ENCODE measurements around the gene KIF25.
A peak's percentile ranks its signal among the peaks of the same experiment; 100 is the strongest.

KIF25 gene, protein sequence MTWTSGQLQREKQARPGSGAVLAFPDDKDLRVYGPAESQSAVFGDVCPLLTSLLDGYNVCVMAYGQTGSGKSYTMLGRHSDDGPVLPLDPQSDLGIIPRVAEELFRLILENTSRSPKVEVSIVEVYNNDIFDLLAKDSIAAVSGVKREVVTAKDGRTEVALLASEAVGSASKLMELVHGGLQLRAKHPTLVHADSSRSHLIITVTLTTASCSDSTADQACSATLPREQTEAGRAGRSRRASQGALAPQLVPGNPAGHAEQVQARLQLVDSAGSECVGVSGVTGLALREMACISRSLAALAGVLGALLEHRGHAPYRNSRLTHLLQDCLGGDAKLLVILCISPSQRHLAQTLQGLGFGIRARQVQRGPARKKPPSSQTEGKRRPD

DNA sequence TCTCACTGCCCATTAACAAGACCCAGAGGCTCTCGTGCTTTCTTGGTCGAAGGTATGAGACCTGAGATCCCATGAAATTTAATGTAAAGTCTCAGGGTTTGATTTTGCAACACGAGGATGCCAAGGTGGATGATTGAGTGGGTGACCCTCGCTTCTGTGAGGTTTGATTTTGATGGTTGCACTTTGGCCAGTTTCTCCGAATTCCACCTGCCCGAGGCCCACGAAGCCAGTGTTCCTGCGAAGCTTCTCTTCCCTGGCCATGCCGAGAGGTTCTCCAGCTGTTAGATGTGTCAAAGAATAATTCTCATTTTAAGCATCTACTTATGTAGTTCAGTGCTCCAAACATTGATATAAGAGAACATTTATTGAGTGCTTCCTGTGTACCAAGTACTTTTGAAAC lies at the start of gene KIF25:
Gene KIF25 (plus strand): TSS at position 30 of the 400 bp plus-strand sequence. CDS start 31,915 bp downstream, outside the sequence.
- DNase-seq (ENCODE audit: low spot score) = no peak

DNA sequence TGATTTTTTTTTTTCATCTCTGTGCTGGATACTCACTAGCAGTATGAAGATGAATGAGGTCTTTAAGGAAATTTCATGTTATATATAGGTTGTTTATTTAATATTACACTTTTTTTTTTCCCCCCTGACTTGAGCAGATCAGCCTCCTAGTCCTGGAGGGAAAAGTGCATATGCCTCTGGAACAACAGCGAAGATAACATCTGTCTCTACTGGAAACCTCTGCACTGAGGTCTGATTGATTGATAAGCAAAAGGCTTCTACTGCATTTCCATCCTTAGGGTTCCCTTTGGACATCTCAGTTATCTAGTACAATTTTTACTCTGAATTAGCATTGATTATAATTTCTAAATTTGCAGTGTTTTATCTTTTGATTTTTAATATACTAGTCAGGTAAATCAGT lies 49.8 kb upstream of the KIF25 start:
- DNase-seq (ENCODE audit: low spot score) = no peak

DNA sequence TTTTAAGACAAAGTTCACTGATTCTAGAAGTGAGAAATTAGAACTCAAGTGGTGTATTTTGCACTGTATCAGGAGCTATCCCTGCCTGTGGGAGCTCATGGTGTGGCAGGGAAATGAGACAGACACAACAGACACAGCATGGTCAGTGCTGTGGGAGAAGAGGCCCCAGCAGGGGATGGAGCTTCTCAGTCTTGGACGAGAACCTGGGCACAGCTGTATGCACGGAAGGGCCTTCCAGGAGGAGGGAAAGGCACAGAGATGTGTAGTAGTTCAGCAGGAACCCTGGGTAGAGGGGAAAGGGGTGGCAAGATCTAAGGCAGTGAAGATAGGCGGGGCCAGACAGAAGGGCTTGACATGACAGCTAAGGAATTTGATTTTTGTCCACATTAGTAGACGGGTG lies 48.8 kb upstream of the KIF25 start:
- DNase-seq (ENCODE audit: low spot score) = no peak

DNA sequence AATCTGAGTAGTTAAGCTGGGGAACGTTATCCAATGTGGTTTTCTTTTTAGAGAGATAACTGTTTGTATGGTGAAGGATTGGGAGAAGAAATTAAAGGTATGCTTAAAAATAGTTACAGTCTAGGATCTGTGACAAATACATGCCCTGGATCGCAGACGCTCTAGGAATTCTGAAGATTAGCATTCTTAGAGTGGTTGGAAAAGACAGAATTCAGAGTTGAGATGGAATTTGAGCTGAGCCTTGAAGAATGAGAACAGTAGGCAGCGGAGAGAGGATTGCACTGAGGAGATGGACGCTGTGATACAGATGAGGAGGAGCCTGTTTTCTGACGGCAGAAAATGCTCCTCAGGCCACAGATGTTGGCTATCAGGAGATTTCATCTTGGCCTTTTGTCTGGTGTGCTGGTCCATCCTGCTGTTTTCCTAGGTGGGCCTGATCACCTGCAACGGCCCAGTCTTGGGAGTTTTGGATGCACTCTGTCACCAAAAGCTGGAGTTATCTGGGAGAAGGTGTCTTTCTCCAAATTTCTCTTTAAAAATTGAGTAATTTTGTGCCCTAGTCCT lies 48.3 kb upstream of the KIF25 start:
- DNase-seq (ENCODE audit: low spot score) = no peak

DNA sequence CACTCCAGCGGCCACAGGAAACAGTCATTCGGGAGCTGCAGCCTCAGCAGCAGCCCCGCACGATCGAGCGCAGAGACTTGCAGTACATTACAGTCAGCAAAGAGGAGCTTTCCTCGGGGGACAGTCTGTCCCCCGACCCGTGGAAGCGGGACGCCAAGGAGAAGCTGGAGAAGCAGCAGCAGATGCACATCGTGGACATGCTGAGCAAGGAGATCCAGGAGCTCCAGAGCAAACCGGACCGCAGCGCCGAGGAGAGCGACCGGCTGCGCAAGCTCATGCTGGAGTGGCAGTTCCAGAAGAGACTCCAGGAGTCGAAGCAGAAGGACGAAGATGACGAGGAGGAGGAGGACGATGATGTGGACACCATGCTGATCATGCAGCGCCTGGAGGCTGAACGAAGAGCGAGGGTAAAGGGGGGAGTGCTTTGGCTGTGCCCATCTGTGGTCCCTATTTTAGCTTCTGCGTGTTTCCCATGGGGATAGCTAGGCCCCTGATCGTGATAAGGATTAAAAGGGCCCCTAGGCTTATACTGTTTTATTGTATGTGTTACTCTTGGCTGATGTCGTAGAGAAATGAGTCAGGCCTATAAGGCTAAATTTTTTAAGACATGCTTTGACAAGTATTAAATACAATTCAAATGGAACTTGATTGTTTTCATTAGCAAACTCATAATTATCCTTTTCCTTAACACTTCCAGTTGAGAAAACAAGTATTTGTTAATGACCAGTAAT lies 45.5 kb upstream of the KIF25 start:
- DNase-seq (ENCODE audit: low spot score) = peak; percentile 18

DNA sequence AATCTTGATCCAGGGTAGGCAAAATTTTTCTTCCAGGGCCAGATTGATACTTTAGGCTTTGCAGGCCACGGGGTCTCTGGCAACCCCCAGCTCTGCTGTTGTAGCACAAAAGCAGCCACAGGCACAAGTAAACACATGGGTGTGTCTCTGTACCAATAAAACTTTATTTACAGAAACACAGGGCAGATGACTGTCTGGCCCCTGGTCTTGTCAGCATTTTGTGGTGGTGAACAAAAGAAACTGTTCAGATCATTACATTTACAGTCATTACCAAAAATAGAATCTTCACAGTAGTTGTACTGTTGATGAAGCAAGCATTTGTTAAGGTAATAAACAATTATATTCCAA lies 45.0 kb upstream of the KIF25 start:
- no peak for DNase-seq (ENCODE audit: low spot score)

DNA sequence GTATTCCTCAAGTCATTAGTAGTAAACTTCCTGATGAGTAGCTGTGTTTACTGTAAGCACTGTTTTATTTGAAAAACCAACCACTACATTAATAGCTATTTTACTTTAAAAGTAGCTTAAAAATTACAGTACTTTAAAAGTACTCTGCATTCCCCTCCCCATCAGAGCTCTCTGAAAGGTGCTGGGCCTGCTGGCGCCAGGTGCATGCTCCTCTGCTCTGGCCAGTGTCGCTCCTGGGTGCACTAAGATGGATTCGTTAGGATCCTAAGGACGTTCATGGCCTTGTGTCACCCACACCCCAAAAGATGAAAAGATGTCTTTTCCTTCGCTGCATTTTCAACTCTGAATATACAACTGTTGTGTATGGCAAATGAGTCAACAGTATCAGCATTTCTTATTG lies 43.9 kb upstream of the KIF25 start:
- DNase-seq (ENCODE audit: low spot score) = no peak

DNA sequence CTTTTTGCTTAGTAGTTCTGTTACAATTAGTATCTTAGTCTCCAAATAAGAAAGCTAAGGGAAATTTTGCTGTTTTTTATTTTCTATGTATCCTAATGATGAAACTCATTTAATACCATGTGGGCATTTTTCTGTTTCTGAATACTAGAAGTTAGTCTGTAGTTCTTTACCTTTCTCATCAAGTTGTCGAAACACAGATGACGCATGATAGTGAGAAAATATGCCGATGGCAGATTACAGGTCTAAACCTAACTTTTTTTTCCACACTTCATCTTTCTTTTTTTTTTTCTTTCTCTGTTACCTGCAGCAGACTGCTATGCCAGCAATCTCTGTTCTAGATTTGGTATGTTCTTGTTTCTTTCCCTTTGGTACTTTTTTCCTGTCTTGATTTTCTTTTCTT lies 43.3 kb upstream of the KIF25 start:
- no peak for DNase-seq (ENCODE audit: low spot score)

DNA sequence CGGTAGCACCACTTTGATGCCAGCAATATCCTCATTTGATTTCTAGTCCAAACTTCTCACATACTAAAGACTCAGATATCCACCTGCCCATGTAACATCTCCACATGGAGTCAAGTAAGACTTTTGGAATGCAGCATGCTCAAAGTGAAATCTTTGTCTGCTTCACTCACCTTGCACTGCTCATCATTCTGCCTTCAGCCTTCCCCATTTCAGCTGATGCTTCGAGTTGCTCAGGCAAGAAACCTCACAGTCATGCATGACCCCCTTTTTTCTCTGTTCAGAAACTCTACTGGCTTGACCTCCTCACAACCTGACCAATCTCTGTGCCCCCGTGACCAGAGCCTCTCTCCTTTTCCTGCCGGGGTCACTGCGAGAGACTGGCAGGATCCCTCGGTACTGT lies 41.0 kb upstream of the KIF25 start:
- peak; percentile 84 for DNase-seq (ENCODE audit: low spot score)

DNA sequence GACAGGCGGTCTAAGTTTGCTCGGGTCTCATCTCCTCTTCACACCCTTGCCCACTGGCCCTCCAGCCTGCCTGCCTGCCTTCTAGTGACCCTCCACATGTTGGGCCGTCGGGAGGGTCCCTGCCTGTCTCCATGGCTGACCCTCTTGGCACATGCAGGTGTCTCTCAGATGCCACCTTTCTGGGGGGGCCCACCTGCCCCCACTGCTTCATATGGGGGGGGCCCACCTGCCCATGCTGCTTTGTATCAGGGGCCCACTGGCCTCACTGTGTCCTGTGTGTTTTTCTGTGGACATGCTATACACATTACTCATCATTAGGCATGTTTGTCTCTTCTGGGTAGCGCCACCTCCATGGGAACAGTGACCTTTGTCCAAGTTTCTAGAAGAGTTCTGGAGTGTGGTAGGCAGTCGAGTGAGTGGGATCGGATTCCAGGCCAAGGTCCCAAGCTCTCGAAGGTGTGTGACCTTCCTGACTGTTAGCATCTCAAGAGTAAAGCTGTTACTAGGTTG lies 40.4 kb upstream of the KIF25 start:
- peak; percentile 85 for DNase-seq (ENCODE audit: low spot score)

DNA sequence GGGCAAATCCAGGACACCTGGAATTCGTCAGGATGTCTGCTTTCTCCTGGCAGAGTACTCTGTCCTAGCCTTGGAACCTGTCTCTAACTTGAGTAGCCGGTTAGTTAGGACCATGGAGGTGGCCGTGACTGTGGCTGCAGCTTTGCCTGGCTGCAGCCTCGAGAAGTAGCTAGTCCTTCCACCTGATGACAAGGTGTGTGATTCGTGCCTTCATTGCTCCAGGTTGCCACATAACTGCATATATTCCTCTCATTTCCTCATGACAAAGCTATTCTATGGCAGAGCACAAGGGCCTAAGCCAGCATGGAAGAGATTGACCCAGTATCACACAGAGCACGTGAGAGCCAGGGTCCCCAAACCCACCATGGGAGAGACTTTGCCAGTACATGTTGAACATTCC lies 39.8 kb upstream of the KIF25 start:
- peak; percentile 77 for DNase-seq (ENCODE audit: low spot score)

DNA sequence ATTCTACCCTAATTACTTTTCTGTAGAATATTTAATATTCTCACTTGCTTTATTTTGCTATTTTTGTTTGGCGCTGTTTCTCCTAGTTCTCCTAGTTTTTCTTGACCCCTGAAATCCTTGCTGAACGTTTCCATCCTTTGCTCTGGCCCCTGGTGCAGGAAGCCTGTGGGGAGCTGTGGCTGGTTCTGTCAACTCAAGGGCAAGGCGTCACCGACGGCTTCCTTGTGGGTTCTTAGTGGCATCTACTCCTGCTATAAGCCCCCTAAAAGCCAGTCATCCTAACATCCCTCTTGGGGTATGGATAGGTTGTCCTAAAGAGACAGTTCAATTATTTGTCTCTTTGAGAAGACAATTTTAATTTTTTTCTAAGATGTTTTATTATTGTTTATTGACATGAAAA lies 36.9 kb upstream of the KIF25 start:
- DNase-seq (ENCODE audit: low spot score) = no peak

DNA sequence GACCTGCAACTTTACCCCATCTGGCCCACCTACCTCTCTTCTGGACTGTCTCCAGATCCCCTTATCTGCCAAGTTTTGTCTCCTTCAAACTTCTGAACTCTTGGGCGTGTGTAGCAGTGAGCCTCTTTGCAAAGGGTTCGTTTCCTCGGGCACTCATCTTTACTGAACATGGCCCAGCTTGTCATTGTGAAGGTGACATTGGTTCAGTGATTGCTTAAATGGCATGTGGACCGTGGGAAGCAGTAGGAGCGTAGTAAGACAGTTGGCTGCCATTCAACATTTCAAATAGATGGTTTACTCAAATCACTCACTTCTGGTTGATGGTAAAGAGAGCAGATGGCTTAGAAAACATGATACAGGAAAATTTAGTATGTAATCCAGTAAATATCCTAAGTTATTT lies 34.8 kb upstream of the KIF25 start:
- DNase-seq (ENCODE audit: low spot score) = no peak

DNA sequence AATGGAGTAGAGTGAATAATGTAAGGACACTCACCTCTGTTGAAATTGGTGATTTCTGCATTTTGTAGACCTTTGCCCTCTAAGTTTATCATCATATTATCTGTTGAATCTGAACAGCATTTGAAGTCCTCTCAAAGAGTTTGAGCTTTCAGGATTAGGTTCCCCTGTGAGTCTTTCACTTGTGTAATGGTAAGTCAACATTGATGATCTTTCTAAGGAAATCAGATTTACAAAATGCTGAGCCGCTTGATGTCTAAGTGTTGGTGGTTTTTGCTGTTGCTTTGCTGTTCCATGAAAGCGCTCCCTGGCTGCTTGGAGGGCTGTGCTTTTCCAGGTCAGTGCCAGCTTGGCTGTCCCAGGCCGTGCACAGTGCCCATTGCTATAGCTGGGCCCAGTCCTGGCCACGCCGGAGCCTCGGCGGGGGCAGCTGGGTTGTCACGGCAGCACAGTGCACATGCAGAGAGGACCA lies 33.8 kb upstream of the KIF25 start:
- DNase-seq (ENCODE audit: low spot score) = no peak

DNA sequence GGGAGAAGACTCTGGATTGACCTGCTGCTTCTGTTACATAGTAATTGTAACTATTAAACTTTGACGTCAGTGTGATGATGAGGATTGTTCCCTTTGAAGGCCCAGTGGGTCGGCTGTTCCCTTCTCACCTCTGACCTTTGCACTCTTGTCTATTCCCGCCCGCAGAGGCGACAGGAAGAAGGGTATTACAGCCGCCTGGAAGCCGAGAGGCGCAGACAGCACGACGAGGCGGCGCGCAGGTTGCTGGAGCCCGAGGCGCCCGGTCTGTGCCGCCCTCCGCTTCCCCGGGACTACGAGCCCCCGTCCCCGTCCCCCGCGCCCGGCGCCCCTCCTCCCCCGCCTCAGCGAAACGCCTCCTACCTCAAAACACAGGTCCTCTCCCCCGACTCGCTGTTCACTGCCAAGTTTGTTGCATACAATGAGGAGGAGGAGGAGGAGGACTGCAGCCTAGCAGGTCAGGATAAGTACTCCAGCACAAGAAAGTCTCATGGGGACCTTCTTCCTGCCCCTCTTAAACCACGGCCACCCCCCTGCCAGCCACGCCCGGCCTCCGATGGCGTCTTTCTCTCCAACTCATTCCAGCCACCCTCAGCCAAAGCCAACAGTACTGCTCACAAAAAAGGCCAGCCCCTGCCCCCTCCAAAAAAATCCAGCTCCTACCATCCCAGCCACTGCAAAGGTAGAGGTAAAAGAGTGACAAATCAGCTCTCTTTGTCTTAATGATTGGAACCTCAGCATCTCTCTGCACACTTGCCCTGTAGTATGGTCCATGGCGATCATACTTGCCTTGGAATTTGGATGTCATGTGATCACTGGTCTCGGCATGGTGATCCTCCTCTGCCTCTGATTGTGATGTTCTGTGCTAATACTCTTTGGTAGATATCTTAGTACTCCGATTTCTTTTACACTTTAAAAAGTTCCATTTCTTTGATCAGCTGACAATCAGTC lies 31.6 kb upstream of the KIF25 start:
- DNase-seq (ENCODE audit: low spot score) = no peak

DNA sequence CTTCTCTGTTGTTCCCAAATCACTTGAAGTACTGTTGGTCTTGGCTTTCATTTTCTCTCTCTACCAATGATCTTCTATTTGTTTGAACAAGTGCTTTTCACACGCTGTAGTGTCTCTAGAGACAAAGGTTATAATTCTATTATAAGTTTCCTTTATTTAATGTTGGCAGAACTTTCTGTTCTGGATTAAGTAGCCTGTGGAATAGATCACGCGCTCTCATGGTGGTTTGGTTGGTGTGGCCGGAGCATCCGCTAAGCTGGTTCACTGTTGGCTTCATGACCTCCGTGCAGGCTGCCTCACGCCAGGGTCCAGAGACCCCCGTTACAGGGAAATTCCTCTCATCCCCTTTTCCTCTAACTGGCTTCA lies 30.9 kb upstream of the KIF25 start:
- no peak for DNase-seq (ENCODE audit: low spot score)

DNA sequence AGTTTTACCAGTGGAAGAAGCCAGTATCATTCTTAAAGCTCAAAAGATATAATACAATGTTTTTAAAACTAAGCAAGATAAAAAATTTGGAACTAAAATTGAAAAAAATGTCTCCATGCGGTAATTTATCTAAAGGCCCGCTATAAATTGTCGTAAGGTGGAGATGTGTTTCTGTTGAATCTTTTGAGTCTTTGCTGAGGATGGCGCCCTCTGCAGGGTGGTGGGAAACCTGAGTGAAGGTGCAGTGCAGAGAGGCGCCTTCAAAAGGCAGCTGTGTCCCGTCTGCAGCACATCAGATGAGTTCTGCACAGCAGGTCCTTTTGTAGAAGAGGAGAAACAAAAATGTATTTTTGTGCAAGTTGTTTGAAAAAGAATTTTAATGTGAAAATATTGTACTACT lies 29.4 kb upstream of the KIF25 start:
- DNase-seq (ENCODE audit: low spot score) = peak; percentile 41

DNA sequence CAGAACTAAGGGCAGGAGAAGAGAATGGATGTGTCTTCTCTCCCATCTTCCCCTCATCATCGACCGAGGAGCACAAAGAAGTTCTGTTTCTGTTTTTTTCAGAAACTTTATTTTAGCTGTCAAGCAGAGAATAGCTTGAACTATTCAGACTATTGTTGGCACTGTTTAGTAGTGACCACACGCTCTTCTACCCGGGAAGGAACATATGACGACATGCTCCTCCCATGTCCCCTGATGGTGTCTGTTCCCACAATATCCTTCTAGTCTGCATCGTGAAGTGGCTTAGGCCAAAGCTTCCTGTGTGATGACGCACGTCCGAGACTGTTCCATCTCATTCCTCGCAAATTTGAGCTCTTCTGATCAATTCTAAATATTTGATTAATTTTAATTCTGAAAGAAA lies 27.2 kb upstream of the KIF25 start:
- DNase-seq (ENCODE audit: low spot score) = no peak

DNA sequence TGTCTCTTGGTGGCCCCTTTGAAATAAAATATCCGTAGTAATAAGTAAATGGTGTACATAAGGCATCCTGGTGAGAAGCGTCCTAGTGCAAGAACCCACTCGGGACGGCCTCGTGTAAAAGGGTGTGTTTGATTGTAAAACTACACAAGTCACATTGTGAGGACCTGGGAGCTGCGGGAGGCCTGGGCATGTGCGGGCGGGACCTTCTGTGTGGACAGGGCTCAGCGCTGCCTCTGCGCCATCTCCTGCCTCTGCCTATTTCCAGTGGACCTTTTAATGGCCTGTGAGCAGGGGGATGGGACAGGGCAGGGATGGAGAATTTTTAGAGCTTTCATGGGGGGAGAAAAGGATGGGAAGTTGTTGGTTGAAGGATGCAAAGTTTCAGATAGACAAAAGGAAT lies 25.3 kb upstream of the KIF25 start:
- DNase-seq (ENCODE audit: low spot score) = no peak

DNA sequence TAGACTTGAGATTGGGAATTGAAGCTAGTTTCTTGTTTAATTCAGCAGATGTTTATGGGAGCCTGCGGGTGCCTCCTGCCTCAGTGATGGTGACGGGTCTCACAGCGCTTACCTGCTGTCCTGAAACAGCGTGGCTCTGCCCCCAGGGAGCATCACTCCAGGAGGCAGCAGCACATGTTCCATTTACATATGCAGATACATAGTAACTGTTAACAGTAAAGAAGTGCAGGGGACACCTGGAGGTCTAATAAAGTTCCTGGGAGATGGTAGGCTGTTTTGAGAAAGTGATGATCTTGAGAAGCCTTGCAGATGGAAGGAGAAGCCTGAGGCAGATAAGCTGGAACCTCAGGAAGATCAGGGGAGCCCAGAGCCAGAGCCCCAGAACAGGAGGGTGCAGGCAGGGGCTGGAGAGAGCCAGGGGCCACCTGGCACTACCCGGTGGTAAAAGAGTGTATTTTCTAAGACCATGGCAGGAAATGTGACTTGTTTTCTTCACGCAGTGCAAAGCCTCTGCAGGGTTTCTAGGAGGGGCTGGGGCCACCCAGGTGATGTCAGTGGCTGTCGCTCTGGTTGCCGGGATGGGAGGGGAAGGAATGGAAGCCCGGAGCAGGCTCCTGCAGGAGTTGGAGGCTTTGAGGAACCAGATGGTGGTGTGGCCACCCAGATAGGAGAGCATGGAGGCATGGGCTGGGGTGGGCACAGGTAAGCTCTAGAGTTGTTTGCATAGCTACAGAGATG lies 24.2 kb upstream of the KIF25 start:
- DNase-seq (ENCODE audit: low spot score) = no peak

DNA sequence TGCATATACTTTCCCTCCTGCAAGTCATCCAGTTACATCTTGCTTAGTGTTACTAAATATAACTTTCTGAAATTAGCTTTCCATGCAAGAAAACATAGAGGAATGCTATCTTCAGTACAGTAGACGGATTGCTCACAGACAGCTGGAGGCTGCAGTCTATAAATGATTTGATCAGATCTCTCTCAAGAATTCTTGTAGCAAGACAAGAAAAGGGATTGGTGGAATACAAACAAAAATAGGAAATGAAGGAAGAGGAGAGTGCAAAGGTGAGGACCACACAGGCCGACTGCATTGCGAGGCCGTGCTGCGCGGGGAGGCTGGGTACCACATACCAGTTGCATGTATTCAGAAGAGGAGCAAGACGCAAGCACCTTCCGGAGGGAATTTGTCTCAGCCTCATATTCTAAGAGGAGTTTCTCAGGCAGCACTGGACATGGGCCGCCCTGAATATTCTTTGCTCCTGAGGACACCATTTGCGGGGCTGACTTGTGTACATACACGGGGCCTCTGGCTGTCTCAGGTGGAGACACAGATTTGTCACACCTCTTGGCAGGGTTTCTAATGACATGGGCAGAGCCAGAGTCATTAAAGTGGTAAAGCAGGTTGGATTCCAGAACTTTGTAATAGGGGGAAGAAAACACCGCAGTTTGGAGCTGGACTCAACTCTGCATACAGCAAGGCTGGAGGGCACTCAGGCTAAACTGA lies 22.7 kb upstream of the KIF25 start:
- DNase-seq (ENCODE audit: low spot score) = no peak
